HL-60 (cell line): ENCODE measurements around the gene GJA3.

ENCODE experiments used
- POLR2AphosphoS5 ChIP-seq: IDR thresholded peaks from 2 replicates; pipeline ENCODE4 v1.6.1; 2012; ENCODE audit warnings: low read depth
- TF ChIP-seq, protein P1 (sequence below): IDR thresholded peaks from one replicate; pipeline ENCODE4 v1.5.1; 2011; ENCODE audit warnings: low read length, control low read depth, inconsistent platforms; ENCODE audit not compliant: insufficient read depth

- TF ChIP-seq, protein P1, sequence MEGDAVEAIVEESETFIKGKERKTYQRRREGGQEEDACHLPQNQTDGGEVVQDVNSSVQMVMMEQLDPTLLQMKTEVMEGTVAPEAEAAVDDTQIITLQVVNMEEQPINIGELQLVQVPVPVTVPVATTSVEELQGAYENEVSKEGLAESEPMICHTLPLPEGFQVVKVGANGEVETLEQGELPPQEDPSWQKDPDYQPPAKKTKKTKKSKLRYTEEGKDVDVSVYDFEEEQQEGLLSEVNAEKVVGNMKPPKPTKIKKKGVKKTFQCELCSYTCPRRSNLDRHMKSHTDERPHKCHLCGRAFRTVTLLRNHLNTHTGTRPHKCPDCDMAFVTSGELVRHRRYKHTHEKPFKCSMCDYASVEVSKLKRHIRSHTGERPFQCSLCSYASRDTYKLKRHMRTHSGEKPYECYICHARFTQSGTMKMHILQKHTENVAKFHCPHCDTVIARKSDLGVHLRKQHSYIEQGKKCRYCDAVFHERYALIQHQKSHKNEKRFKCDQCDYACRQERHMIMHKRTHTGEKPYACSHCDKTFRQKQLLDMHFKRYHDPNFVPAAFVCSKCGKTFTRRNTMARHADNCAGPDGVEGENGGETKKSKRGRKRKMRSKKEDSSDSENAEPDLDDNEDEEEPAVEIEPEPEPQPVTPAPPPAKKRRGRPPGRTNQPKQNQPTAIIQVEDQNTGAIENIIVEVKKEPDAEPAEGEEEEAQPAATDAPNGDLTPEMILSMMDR, result no peak
- no peak for TF ChIP-seq POLR2AphosphoS5
These were observed 9.8 kb downstream of the GJA3 start for GRCh38 chr13:20151016-20151415.
